Left ventricle myocardium superior (tissue), 1 donor: ENCODE results near the gene NEU1. TPM values are rescaled to one million over a fixed set of nuclear protein-coding genes. Genes with fewer than 3 reads are reported as not detected.
A peak's percentile ranks its signal among the peaks of the same experiment; 100 is the strongest.
"Not testable (repeated sequence)": the region's sequence is repeated elsewhere in the genome, so short reads cannot be mapped to it uniquely, and the experiment has no call there.

ENCODE experiments used
- ATAC-seq: fragments of 200-7000 bp; cut with Tn5 transposase; one replicate; pipeline ENCODE4 v1.9.1; 2020; ENCODE audit warnings: mild to moderate bottlenecking, moderate library complexity
- DNase-seq: peaks from one replicate; pipeline ENCODE4 v3.0.0-alpha.2; 2020
- intact Hi-C: fragments of 100-400 bp; cut with micrococcal nuclease; formaldehyde crosslinking; loops from one replicate; pipeline ENCODE4 v1.11.0; 2022
- total RNA-seq: library from RNA; stranded (reverse); fragmentation: NEBNext Ultra II Directional; extraction: Animal tissue kit (Norgen Biotek cat#: 25700); gene quantifications from one replicate; pipeline ENCODE4 v1.2.1, GENCODE V29; 2021
- donor health status: DM: no; HTN: yes; CAD: no; lungs with severe emphysema.

NEU1 gene
- total RNA-seq, 1 donor from 2014 or later, result 24.9 TPM

DNA sequence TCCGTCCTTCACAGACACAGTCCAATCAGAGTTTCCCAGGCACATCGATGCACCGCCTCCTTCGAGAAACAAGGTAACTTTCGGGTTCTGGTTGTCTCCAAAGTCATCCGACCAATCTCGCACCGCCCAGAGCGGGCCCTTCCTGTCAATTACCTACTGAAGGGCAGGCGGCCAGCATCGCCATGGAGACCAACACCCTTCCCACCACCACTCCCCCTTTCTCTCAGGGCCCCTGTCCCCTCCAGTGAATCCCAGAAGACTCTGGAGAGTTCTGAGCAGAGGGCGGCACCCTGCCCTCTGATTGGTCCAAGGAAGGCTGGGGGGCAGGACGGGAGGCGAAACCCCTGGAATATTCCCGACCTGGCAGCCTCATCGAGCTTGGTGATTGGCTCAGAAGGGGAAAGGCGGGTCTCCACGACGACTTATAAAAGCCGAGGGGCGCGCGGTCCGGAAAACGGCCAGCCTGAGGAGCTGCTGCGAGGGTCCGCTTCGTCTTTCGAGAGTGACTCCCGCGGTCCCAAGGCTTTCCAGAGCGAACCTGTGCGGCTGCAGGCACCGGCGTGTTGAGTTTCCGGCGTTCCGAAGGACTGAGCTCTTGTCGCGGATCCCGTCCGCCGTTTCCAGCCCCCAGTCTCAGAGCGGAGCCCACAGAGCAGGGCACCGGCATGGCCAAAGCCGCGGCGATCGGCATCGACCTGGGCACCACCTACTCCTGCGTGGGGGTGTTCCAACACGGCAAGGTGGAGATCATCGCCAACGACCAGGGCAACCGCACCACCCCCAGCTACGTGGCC lies 35.1 kb downstream of the NEU1 start, which contains the start of gene HSPA1B:
HSPA1B (plus strand) TSS at position 453 of the 794 bp plus-strand sequence; CDS start at position 666, 213 bp downstream.
- intact Hi-C loops, result no loop called here
- DNase-seq (peak; percentile 100), ATAC-seq (peak; percentile 91)

DNA sequence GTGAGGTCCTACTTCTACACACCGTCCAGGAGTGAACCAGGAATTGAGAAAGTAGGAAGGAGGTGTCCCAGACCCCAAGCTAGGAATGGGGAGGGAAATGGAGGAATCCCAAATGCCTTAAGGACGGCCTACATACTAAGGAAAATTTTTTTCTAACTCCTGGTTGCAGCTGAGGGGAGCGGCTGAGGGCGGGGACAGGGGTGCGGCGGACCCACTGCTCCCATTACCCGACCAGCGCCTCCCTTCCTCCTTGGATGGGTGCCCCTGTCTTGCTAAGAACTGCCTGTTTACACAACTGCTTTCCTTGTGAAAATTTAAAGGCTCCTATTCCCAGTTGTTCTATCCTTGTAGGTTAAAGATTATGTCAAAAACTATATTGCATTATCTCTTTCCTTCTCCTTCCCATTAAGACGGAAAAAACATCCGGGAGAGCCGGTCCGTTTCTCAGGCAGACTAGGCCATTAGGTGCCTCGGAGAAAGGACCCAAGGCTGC lies 35.8 kb downstream of the NEU1 start:
- intact Hi-C loops, result no loop called here
- ATAC-seq (peak; percentile 57), DNase-seq (peak; percentile 91)

DNA sequence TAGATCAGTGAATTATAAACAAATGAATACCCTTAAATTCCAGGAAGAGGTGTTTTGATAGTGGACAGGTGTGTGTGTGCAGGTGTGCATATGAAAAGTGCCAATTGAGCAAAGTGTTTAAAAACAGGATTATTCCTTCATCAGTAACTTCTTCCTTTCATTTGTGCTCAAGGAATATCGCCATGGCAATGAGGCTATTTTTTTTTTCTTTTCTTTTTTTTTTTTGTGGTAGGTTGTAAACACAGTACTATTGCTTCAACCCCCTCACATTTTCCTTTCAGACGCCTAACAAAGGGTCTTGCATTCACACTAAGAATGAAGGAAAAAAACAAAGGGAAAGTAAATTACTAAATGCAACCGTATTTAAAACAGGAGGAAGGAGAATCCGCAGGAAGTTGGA lies 37.1 kb downstream of the NEU1 start:
- no peak for ATAC-seq
- DNase-seq, result no peak
- intact Hi-C loops, result no loop called here

DNA sequence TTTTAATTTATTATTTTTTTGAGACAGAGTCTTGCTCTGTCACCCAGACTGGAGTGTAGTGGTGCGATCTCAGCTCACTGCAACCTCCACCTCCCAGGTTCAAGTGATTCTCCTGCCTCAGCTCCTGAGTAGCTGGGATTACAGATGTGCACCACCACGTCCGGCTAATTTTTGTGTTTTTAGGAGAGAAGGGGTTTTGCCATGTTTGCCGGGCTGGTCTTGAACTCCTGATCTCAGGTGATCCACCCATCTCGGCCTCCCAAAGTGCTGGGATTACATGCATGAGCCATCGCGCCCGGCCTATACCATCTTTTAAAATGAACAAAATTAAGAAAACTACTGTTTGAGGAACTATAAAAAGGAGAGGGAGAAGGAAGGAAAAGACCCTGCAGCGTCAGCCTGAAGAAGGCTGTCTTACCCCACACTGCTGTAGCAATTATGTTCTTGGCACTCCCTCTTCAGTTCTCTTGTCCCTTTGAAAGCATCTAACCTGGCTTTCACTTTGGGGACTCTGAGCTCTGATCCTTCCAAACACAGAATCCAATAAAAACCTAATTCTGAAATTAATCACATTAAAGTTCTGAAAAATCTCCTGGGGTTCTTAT lies 38.9 kb downstream of the NEU1 start:
- DNase-seq, intact Hi-C loops, ATAC-seq: not testable (repeated sequence)

- peak; percentile 85 for DNase-seq
- intact Hi-C loops, result no loop called here
- peak; percentile 74 for ATAC-seq
Measured at GRCh38 chr6:31822036-31822821, 40.4 kb downstream of the NEU1 start.

DNA sequence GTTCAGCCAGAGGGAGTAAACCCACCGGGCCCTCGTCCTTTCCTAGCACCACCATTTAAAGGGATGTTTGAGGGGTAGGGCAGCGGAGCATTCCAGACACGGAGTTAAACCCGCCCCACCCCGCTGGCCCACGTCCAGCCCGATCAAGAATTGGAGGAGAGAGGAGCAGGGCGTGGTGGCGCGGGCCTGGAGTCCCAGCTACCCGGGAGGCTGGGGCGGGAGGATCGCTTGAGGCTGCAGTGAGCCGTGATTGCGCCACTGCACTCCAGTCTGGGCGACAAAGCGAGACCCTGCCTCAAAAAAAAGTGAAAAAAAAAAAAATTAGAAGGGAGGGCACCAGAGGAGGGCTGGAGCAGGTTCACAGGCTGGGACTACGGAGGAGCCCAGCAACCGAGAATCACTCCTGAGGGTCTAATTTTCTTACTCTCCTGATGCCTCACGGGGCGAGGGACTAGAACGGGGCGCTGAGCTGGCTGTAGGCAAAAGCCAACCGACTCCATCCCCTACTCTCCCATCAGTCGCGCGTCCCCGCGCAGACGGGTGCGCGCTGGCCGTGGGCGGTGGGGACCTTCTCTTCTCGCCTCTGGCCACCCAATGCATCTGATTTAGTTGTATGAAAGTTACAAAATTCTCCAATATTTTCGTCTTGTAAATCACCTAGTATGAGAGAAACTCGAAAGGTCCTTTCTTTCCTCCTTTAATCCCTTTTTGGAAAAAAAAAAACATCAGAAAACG lies 41.2 kb downstream of the NEU1 start:
- intact Hi-C loops, result no loop called here
- peak; percentile 86 for DNase-seq
- peak; percentile 62 for ATAC-seq

DNA sequence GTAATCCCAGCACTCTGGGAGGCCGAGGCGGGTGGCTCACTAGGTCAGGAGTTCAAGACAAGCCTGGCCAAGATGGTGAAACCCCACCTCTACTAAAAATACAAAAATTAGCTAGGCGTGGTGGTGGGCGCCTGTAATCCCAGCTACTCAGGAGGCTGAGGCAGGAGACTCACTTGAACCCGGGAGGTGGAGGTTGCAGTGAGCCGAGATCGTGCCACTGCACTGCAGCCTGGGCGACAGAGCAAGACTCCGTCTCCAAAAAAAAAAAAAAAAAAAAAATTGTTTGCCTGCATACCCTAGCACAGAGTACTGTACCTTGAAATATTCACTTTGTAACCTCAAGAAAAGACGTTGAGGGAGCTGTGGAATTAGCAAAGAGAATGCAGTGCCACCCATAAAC lies 42.2 kb downstream of the NEU1 start:
- DNase-seq, result peak; percentile 22
- intact Hi-C loops, ATAC-seq: not testable (repeated sequence)

DNA sequence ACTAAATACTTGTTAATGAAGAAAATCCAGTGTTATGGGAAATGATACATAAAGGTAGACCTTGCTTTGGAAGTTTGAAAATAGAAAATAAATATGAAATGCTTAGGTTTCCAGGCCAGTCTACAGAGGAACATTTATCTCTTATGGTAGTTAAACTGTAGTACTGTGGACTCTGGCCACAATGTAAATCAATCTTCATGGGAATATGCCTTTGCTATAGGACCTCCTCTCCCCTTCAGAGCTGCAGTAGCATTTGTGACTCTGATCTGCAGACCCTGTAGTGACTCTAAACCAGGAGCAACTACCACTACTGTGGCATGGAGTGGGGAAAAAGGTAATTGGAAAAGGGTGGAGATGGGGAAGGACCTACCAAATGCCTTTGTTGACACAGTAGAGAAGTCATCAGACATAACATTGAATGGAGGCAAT lies 42.7 kb downstream of the NEU1 start:
- ATAC-seq (no peak), DNase-seq (no peak)
- intact Hi-C loops, result no loop called here

GRCh38 chr6:31817929-31818511 lies 44.6 kb downstream of the NEU1 start:
- intact Hi-C loops, ATAC-seq: not testable (repeated sequence)
- DNase-seq, result peak; percentile 19

DNA sequence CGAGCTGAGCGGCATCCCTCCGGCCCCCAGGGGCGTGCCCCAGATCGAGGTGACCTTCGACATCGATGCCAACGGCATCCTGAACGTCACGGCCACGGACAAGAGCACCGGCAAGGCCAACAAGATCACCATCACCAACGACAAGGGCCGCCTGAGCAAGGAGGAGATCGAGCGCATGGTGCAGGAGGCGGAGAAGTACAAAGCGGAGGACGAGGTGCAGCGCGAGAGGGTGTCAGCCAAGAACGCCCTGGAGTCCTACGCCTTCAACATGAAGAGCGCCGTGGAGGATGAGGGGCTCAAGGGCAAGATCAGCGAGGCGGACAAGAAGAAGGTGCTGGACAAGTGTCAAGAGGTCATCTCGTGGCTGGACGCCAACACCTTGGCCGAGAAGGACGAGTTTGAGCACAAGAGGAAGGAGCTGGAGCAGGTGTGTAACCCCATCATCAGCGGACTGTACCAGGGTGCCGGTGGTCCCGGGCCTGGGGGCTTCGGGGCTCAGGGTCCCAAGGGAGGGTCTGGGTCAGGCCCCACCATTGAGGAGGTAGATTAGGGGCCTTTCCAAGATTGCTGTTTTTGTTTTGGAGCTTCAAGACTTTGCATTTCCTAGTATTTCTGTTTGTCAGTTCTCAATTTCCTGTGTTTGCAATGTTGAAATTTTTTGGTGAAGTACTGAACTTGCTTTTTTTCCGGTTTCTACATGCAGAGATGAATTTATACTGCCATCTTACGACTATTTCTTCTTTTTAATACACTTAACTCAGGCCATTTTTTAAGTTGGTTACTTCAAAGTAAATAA lies 45.3 kb downstream of the NEU1 start:
- DNase-seq, result peak; percentile 35
- ATAC-seq, intact Hi-C loops: not testable (repeated sequence)

DNA sequence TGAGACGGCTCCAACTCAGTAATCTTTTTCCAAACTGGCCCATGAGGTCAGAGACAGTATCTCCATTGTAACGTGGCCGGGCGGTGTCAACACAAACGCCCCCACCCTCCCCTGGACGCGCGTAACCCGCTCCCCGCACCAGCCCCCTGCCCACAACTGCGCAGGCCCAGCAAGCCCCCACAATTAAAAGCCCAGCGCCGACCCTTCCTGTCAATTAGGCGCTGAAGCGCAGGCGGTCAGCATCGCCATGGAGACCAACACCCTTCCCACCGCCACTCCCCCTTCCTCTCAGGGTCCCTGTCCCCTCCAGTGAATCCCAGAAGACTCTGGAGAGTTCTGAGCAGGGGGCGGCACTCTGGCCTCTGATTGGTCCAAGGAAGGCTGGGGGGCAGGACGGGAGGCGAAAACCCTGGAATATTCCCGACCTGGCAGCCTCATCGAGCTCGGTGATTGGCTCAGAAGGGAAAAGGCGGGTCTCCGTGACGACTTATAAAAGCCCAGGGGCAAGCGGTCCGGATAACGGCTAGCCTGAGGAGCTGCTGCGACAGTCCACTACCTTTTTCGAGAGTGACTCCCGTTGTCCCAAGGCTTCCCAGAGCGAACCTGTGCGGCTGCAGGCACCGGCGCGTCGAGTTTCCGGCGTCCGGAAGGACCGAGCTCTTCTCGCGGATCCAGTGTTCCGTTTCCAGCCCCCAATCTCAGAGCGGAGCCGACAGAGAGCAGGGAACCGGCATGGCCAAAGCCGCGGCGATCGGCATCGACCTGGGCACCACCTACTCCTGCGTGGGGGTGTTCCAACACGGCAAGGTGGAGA lies 47.4 kb downstream of the NEU1 start, which contains the start of the genes HSPA1A and HSPA1L:
HSPA1A (plus strand) TSS at position 519 of the 814 bp plus-strand sequence; CDS start at position 733, 214 bp downstream.
HSPA1L (minus strand) TSS at position 259 of the 814 bp plus-strand sequence. CDS start 3,311 bp downstream, outside the sequence.
- DNase-seq, result peak; percentile 94
- intact Hi-C loops, result no loop called here
- ATAC-seq, result peak; percentile 88

GRCh38 chr6:31814677-31815024 lies 48.0 kb downstream of the NEU1 start:
- intact Hi-C loops, result no loop called here
- DNase-seq (peak; percentile 94), ATAC-seq (peak; percentile 85)

DNA sequence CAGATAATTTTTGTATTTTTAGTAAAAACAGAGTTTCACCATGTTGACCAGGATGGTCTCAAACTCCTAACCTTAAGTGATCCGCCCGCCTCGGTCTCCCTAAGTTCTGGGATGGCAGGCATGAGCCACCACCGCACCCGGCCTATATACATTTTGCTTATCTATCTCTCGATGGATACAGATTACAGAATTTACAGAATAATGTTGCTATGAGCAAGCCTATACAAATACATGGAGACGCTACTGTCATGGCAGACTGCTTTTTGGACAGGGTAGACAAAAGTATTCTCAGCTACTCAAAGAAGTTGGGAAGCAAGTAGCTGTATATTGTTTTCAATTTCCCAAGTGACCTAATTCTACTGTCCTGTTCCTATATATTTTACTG lies 49.2 kb downstream of the NEU1 start:
- no peak for DNase-seq
- intact Hi-C loops, result no loop called here

DNA sequence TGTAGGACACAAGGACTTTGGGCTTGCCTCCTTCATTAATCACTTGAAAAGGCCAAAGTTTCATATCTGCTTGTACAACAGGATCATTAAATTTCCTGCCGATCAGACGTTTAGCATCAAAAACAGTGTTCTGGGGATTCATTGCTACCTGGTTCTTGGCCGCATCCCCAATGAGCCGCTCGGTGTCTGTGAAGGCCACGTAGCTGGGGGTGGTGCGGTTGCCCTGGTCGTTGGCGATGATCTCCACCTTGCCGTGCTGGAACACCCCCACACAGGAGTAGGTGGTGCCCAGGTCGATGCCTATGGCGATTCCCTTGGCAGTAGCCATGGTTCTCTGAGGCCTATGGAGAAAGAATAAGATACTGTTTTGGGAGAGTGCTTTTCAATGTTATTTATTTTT lies 51.0 kb downstream of the NEU1 start:
- peak; percentile 27 for DNase-seq

More for the DNA sequence above, 49.2 kb downstream of the NEU1 start:
- ATAC-seq, result no peak

DNA sequence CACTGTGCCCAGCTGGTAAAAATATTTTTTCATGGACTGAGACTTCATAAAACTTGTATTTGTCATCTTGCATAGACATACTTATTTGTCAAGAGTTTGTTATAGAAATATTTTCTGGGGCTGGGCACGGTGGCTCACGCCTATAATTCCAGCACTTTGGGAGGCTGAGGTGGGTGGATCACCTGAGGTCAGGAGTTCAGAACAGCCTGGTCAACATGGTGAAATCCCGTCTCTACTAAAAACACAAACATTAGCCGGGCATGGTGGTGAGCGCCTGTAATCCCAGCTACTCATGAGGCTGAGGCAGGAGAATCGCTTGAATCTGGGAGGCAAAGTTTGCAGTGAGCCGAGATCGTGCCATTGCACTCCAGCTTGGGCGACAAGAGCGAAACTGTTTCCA lies 54.0 kb downstream of the NEU1 start:
- DNase-seq, intact Hi-C loops, ATAC-seq: not testable (repeated sequence)

More for the DNA sequence above, 51.0 kb downstream of the NEU1 start:
- ATAC-seq, result no peak
- intact Hi-C loops, result no loop called here
